Calu3 (cell line): ENCODE data around the gene GGPS1. TPM values are rescaled to one million over a fixed set of nuclear protein-coding genes. Genes with fewer than 3 reads are reported as not detected.

Experiments
- BruUV-seq: library from RNA; stranded (reverse); fragments of 400-500 nt; replicated peaks from 2 replicates; lab custom pipeline; 2021; lab: Mats Ljungman, UMichigan
- CTCF ChIA-PET: fragments of 300-600 bp; sonication (Branson Sonifier 250); formaldehyde crosslinking; loops from one replicate; lab custom pipeline; 2022; ENCODE audit warnings: antibody characterized with exemption; lab: Charles Lee
- DNase-seq: peaks from one replicate; pipeline ENCODE4 v3.0.0; 2022
- H3K27ac Mint-ChIP-seq: one replicate; pipeline ENCODE4 v1.8.0; 2022; ENCODE audit warnings: mixed read lengths; ENCODE audit not compliant: unreplicated experiment
- H3K27me3 Mint-ChIP-seq: one replicate; pipeline ENCODE4 v1.8.0; 2022; ENCODE audit warnings: mixed read lengths; ENCODE audit not compliant: unreplicated experiment
- H3K36me3 Mint-ChIP-seq: one replicate; pipeline ENCODE4 v1.8.0; 2022; ENCODE audit warnings: mild to moderate bottlenecking, moderate library complexity, mixed read lengths; ENCODE audit not compliant: insufficient read depth, unreplicated experiment
- H3K4me1 Mint-ChIP-seq: one replicate; pipeline ENCODE4 v1.8.0; 2022; ENCODE audit warnings: mild to moderate bottlenecking, low read depth, mixed read lengths; ENCODE audit not compliant: unreplicated experiment
- H3K4me3 Mint-ChIP-seq: one replicate; pipeline ENCODE4 v1.8.0; 2022; ENCODE audit warnings: mild to moderate bottlenecking, low read depth, moderate library complexity, mixed read lengths; ENCODE audit not compliant: unreplicated experiment
- H3K9me3 Mint-ChIP-seq: one replicate; pipeline ENCODE4 v1.8.0; 2022; ENCODE audit warnings: low read depth, mixed read lengths; ENCODE audit not compliant: unreplicated experiment
- CTCF ChIP-seq: fragments of 200-600 bp; IDR thresholded peaks from one replicate; pipeline ENCODE4 v1.8.0; 2022; ENCODE audit warnings: antibody characterized with exemption; ENCODE audit not compliant: unreplicated experiment
- intact Hi-C: fragments of 100-400 bp; cut with micrococcal nuclease; formaldehyde crosslinking; loops from one replicate; pipeline ENCODE4 v1.10.0; 2022; ENCODE audit not compliant: unreplicated experiment
- total RNA-seq: library from RNA; stranded (reverse); gene quantifications from 2 replicates; pipeline ENCODE4 v1.2.3, GENCODE V29; 2022

The GGPS1 gene
- total RNA-seq, 1 experiment from 2014 or later = 40.5 TPM

GRCh38 chr1:235313262-235313661 lies 15.1 kb upstream of the GGPS1 start:
- H3K27me3 Mint-ChIP-seq = no peaks in the 10 kb centered on the region
- no peak overlapping the region for H3K4me3 Mint-ChIP-seq
- no peak overlapping the region for H3K27ac Mint-ChIP-seq
- H3K36me3 Mint-ChIP-seq = no peaks in the 10 kb centered on the region
- CTCF ChIA-PET = interaction anchor here (0.6 kb wide), 1 partner anchor 20 kb away, joined by 9 read pairs; no protein-coding TSS in a partner anchor
- H3K4me1 Mint-ChIP-seq = no peaks in the 10 kb centered on the region
- no TSS peak for BruUV-seq
- no peak for TF ChIP-seq CTCF
- no peaks in the 10 kb centered on the region for H3K9me3 Mint-ChIP-seq
- no peak for DNase-seq
- intact Hi-C loops = no loop called here

- Mint-ChIP-seq H3K4me1 (no peaks in the 10 kb centered on the region), H3K36me3 (peaks cover 8% of the 10 kb centered on the region), H3K27me3 (no peaks in the 10 kb centered on the region), H3K9me3 (no peaks in the 10 kb centered on the region), H3K27ac (no peak overlapping the region), H3K4me3 (no peak overlapping the region)
- CTCF ChIA-PET = interaction anchor here (0.5 kb wide), 1 partner anchor 30 kb away, joined by 4 read pairs; no protein-coding TSS in a partner anchor
- TF ChIP-seq CTCF = no peak
- BruUV-seq = no TSS peak
- intact Hi-C loops = no loop called here
- no peak for DNase-seq
Measured at GRCh38 chr1:235313931-235314678, 14.3 kb upstream of the GGPS1 start.

- Mint-ChIP-seq H3K27ac (no peak overlapping the region), H3K9me3 (no peaks in the 10 kb centered on the region), H3K27me3 (no peaks in the 10 kb centered on the region), H3K4me1 (peaks cover 2% of the 10 kb centered on the region), H3K36me3 (peaks cover 9% of the 10 kb centered on the region), H3K4me3 (no peak overlapping the region)
- intact Hi-C loops = no loop called here
- no peak for TF ChIP-seq CTCF
- CTCF ChIA-PET = interaction anchor here (0.7 kb wide), 1 partner anchor 11 kb away, joined by 3 read pairs; no protein-coding TSS in a partner anchor
- BruUV-seq = no TSS peak
- DNase-seq = no peak
Measured at GRCh38 chr1:235315173-235315572, 13.2 kb upstream of the GGPS1 start.

- intact Hi-C loops = no loop called here
Measured at GRCh38 chr1:235315735-235316134, 12.6 kb upstream of the GGPS1 start.

More at GRCh38 chr1:235315735-235316134, 12.6 kb upstream of the GGPS1 start:
- Mint-ChIP-seq H3K4me3 (no peak overlapping the region), H3K27me3 (no peaks in the 10 kb centered on the region), H3K27ac (no peak overlapping the region), H3K36me3 (peaks cover 14% of the 10 kb centered on the region), H3K4me1 (peaks cover 8% of the 10 kb centered on the region), H3K9me3 (no peaks in the 10 kb centered on the region)
- CTCF ChIA-PET = no interaction called here
- no peak for TF ChIP-seq CTCF
- DNase-seq = no peak
- no TSS peak for BruUV-seq
